ENCODE results near the gene PLEKHA4. TPM values are rescaled to one million over a fixed set of nuclear protein-coding genes. Genes with fewer than 3 reads are reported as not detected.

Gene PLEKHA4
- polyA plus RNA-seq, 1 donor (not counting 4 experiments of a cell fraction or from before 2014, with no cell fraction given), result 1.8 TPM

DNA sequence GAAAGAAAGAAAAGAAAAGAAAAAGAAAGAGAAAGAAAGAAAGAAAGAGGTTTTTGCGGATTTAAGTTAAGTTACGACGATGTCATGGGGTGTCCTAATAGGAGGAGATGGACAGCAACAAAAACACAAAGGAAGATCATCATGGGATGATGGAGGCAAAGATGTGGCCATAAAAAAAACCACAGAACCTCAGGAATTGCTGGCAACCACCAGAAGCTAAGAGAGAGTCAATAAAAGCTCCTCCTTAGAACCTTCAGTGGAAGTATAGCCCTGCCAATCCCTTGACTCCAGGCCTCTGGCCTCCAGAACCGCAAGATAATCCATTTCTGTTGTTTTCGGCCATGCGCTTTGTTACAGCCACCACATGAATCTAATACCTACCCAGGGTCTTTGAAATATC lies 11.5 kb downstream of the PLEKHA4 start:
- no peaks in the 10 kb centered on the region for H3K27me3 ChIP-seq (ENCODE audit: control insufficient read depth, extremely low read depth, insufficient read depth, low read length)
- TF ChIP-seq CTCF (optimal IDR thresholded peaks at IDR 0.05 in 1 of 3, IDR thresholded peaks at IDR 0.05 in 1 of 3, conservative IDR thresholded peaks at IDR 0.05 in 1 of 3; ENCODE audit: extremely low read depth in 1 of 3, insufficient read depth in 2 of 3, low read length in 3 of 3) (no peak), EZH2 (IDR thresholded peaks at IDR 0.05; ENCODE audit: low read length) (no peak)
- no peak overlapping the region for H3K4me3 ChIP-seq (ENCODE audit: control insufficient read depth in 2 of 3, extremely low read depth in 1 of 3, insufficient read depth in 2 of 3, low read depth in 1 of 3, low read length in 3 of 3)
- H3K79me2 ChIP-seq (ENCODE audit: control insufficient read depth, insufficient read depth, low read length), result no peaks in the 10 kb centered on the region
- H3K27ac ChIP-seq (ENCODE audit: control insufficient read depth, insufficient read depth, low read length), result no peak overlapping the region
- dilution Hi-C loops (cut with MboI; ENCODE audit: extremely low pct_ligation_motif_present, low sequenced_read_pairs), result no loop called here
- no peaks in the 10 kb centered on the region for H3K9me3 ChIP-seq (ENCODE audit: control insufficient read depth, low read depth, low read length)
- H3K9me1 ChIP-seq (ENCODE audit: control insufficient read depth, extremely low read depth, insufficient read depth, low read length), result no peaks in the 10 kb centered on the region
- no peaks in the 10 kb centered on the region for H4K20me1 ChIP-seq (ENCODE audit: control insufficient read depth, extremely low read depth, insufficient read depth, low read length)
- FAIRE-seq (no peak), DNase-seq (ENCODE audit: low read depth, low spot score) (no peak)
- no peaks in the 10 kb centered on the region for H3K36me3 ChIP-seq (ENCODE audit: control insufficient read depth in 2 of 2, extremely low read depth in 1 of 2, insufficient read depth in 2 of 2, low read length in 2 of 2)
- no peak overlapping the region for H3K4me2 ChIP-seq (ENCODE audit: control insufficient read depth, extremely low read depth, insufficient read depth, low read depth, low read length)
- H2AFZ ChIP-seq (ENCODE audit: control insufficient read depth, low read length), result no peak overlapping the region
- no peak overlapping the region for H3K9ac ChIP-seq (ENCODE audit: control insufficient read depth, extremely low read depth, insufficient read depth, low read length)
- no peaks in the 10 kb centered on the region for H3K4me1 ChIP-seq (ENCODE audit: control insufficient read depth, extremely low read depth, insufficient read depth, low read length)

DNA sequence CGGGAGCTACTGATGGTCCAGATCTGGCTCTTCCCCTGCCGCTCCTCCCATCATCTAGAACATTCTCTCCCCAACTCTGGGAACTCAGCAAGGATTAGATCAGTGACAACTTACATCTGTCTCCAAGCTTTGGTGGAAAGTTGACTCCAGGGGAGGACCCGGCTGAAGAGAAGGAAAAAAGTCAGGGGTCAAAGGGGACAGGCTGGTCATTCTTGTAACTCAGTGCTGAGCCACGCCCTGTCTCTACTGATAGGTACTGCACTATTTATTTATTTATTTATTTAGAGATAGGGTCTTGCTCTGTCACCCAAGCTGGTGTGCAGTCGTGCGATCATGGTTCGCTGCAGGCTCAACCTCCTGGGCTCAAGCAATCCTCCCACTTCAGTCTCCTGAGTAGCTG lies 14.3 kb downstream of the PLEKHA4 start:
- dilution Hi-C loops (cut with MboI; ENCODE audit: extremely low pct_ligation_motif_present, low sequenced_read_pairs), result loop anchor here (5.0 kb wide), 1 partner anchor 57 kb away; no protein-coding TSS in a partner anchor
- Histone ChIP-seq H3K9me1 (ENCODE audit: control insufficient read depth, extremely low read depth, insufficient read depth, low read length) (no peaks in the 10 kb centered on the region), H3K4me1 (ENCODE audit: control insufficient read depth, extremely low read depth, insufficient read depth, low read length) (no peaks in the 10 kb centered on the region), H3K4me3 (ENCODE audit: control insufficient read depth in 2 of 3, extremely low read depth in 1 of 3, insufficient read depth in 2 of 3, low read depth in 1 of 3, low read length in 3 of 3) (no peak overlapping the region), H4K20me1 (ENCODE audit: control insufficient read depth, extremely low read depth, insufficient read depth, low read length) (no peaks in the 10 kb centered on the region), H3K27ac (ENCODE audit: control insufficient read depth, insufficient read depth, low read length) (no peak overlapping the region), H2AFZ (ENCODE audit: control insufficient read depth, low read length) (no peak overlapping the region), H3K27me3 (ENCODE audit: control insufficient read depth, extremely low read depth, insufficient read depth, low read length) (no peaks in the 10 kb centered on the region), H3K9me3 (ENCODE audit: control insufficient read depth, low read depth, low read length) (no peaks in the 10 kb centered on the region), H3K79me2 (ENCODE audit: control insufficient read depth, insufficient read depth, low read length) (no peaks in the 10 kb centered on the region), H3K36me3 (ENCODE audit: control insufficient read depth in 2 of 2, extremely low read depth in 1 of 2, insufficient read depth in 2 of 2, low read length in 2 of 2) (no peaks in the 10 kb centered on the region), H3K4me2 (ENCODE audit: control insufficient read depth, extremely low read depth, insufficient read depth, low read depth, low read length) (no peak overlapping the region), H3K9ac (ENCODE audit: control insufficient read depth, extremely low read depth, insufficient read depth, low read length) (no peak overlapping the region)
- no peak for DNase-seq (ENCODE audit: low read depth, low spot score)
- no peak for FAIRE-seq
- TF ChIP-seq CTCF (optimal IDR thresholded peaks at IDR 0.05 in 1 of 3, IDR thresholded peaks at IDR 0.05 in 1 of 3, conservative IDR thresholded peaks at IDR 0.05 in 1 of 3; ENCODE audit: extremely low read depth in 1 of 3, insufficient read depth in 2 of 3, low read length in 3 of 3) (no peak), EZH2 (IDR thresholded peaks at IDR 0.05; ENCODE audit: low read length) (no peak)
